EH (cell line): ENCODE data around the gene PLXDC2.
"Not testable (repeated sequence)": the region's sequence is repeated elsewhere in the genome, so short reads cannot be mapped to it uniquely, and the experiment has no call there.

Experiments used
- DNase-seq: peaks from one replicate; pipeline ENCODE4 v3.0.0-alpha.2; 2015; ENCODE audit warnings: low read depth

PLXDC2 gene

DNA sequence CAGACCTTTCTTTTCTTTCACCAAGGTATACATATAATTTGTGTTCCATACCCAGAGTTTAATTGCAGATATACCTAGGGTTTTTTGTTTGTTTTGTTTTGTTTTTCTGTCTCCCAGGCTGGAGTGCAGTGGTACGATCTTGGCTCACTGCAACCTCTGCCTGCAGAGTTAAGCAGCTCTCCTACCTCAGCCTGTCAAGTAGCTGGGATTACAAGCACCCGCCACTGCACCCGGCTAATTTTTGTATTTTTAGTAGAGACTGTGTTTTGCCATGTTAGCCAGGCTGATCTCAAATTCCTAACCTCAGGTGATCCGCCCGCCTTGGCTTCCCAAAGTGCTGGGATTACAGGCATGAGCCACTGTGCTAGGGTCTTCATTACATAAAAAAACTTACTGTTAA is 228.9 kb downstream of the PLXDC2 start:
- DNase-seq: not testable (repeated sequence)

DNA sequence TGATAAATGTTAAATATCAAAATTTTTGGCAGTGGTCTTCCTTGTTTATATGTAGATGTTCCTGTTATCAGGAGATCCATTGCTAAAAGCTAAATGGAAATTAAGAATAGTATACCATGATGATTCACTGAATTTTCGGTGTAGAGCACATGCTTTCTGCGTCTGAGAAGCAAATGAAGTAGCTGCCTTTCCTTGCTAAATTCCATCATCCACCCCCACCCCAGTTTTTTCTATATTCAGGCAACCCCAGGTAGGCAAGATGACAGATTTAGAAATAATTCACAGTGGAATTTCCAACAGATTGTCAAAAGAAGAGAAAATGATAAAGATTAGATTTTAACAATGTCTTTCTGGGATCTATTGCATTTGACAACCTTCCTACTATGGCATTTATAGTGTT is 231.9 kb downstream of the PLXDC2 start:
- no peak for DNase-seq

DNA sequence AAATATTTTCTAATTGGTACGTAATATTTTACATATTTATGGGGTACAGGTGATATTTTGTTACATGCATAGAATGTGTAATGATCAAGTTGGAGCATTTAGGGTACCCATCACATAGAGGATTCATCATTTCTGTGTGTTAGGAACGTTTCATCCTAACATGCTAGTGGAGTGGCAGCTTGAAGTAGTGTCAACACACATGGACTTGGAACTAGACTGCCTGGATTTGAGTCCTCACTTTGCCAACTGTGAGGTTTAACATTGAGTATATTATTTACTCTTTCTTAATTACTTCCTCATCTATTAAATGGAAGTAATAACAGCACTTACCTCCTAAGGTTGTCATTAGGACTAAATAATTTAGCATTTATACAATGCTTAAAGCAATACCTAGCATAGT is 241.9 kb downstream of the PLXDC2 start:
- no peak for DNase-seq

DNA sequence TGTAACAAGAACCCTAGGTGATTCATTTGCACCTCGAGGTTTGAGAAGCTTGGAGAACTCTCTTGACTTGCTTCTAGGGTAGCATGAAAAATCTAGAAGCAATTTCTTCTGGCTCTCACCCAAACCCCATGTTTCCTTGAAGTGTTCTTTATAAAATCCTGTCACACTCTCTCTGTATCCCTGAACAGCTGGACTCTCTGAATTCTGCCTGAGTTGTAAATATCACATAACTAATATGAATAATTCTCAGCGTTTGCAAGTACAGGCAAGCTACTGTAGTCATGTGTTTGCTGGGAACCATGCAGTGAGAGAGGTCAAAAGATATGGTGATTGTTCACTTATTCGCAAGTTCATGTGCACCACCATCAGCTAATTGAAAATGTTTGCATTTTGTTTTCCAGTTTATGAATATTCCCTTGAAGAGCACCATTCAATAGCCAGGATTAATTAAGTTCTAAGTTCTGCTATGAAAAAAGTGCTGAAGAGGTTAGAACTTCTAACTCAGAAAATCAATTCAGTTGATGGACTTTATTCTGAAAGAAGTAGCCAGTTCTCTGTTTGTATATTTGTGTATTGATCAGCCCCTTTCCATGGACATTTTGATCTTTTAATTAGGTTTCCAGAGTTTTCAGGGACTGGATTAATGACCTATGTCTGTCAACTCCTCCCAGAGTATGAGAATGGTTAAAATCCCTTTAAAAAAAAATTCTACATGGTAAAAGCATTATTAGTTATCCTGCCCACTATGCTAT is 243.0 kb downstream of the PLXDC2 start:
- DNase-seq: no peak

DNA sequence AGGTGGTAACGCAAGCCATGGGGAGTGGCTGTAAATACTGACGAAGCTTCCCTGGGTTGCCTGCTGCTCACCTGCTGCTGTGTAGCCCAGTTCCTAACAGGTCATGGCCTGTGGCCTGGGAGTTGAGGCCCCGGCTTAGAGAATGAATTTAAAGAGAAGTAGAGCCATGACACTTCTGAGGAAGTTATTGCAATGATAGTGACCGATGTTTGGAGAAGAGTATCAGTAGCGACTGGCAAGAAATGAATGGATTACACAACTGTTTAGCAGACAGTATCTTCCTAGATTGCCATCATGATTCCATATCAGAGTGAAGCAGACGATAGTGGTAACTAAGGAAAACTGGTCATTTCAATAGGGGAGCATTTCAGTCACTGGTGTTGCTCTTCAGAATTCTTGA is 249.6 kb downstream of the PLXDC2 start:
- no peak for DNase-seq

DNA sequence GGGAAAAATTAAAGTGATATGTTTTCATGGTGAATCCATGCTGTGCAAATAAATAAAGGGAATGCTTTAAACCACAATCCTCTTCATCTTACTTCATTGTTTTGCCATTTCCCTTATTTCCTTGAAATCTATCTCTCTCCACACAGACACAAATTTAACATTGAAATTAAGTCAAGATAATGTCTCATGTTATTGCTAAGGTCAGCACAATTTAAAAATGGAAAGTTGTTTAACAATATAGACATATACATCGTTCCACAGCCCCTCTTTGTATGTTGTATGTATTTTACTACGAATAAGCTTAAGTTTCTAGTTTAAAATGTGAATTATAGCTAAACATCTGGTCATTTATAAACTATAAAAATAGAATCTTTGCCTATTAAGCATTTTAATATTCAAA is 256.9 kb downstream of the PLXDC2 start:
- DNase-seq: no peak

DNA sequence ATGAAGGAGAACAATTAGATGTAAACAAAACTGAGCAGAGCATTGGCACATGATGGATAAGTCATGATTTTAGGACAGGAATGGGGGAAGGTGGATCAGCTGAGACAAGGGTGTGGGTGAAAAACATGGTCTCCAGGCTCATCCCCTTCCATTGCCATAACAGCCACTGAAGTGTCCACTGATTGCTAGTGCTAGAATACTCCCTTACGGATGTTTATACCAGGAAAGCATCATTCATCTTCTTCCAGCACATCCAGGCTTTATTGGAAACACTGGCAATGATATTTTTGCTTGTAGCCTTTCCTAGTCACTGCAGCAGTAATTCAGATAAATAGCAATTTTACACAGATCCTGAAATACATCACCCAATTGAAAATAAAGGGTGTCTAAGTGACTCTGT is 259.5 kb downstream of the PLXDC2 start:
- no peak for DNase-seq

DNA sequence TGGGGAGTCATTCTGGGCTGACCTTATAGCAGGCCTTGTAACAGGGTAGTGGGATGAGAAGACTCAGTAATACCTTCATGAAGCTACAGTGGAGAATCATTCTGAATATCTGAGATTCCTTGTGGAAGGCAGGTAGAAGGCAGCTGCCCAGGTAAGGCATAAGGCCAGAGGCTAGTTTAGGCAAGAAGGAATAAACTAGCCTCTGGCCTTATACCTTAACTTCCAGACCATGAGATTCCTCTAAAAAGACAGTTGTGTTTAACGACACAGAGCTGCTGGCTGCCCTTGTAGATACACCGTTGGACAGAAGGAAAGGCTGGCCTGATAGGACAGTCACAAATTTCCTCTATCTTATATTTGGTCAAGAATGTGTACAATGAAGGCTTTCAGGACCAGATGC is 268.2 kb downstream of the PLXDC2 start:
- no peak for DNase-seq

DNA sequence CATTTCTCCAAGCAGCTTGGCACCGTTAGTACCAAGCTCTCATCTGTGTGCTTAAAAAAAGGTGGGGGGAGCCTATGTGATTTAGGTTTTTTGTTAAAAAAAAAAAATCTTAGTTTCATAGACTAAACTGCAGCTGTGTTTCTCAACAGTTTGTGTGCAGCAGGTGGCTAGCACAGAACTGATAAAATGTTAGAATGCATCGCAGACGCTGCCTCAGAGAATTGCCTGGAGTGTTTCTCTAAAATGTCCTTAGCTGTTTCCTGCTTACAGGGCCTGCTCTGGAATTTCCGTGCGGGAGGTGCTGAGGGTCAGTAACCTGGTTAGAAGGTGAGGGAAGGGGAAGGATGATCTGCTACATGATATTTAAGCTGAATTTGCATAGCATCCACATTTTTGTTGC is 268.9 kb downstream of the PLXDC2 start:
- DNase-seq: no peak

DNA sequence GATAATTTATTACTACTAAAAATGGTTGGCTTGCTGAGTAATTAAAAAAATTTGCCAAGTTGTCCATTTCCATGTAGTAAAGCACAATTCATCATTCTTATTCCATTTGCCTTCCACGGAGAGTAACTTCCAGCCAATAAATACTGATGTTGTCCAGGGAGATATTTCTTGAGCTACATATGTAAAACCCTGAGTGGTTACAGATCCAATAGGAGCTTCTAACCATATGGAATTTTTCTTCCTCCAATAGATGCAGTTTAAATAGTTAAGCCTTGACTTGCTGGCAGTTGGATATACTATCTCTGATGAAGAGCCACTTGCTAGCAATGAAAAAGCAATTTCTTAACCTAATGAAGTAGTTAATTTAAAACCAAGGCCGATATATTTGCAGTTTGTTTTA is 271.1 kb downstream of the PLXDC2 start:
- DNase-seq: no peak

DNA sequence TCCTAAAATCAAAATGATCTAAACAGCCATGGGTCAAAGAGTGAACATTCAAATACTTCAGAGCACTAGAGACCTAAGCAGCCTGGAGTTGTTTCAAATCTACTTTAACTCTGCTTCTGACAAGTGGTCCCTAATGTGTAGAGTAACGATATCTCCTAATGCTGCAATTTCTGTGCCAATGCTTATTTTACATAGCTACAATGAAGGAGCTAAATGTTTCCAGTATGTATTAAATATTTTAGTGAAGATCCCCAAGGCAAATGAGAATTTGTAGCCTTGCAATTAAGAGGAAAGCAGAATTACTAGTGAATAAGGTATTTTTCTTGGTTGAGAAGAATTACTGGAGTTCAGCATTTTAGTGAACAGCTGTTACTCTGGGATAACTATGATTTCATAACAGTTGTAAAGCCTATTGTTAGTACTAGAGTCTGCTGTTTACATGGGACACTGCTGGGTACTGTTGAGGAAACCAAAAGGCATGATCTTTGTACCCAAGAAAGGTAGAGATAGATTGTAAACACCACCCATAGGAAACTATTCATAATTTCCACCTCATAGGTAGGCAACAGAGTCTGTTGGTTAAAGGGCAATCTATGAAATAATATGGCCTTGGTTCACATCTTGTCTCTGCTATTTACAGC is 271.9 kb downstream of the PLXDC2 start:
- DNase-seq: no peak

DNA sequence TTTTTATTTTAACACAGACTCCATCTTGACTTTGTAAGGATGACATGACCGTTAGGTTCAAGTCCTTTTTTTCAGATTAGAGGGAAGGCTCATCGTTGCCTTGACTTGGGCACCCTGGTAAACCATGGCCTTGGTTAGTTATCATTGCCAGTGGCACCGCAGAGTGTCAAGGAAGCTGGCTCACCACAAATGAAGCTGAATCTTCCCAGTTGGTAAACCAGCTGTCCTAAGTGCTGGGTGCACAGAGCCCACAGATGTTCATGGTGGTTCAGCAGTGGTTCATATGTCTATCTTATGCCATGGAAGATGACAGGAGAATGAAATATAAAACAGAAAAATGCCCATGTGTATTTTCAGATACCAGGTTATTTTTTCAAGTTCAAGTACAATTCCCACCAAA is 273.6 kb downstream of the PLXDC2 start:
- DNase-seq: no peak

DNA sequence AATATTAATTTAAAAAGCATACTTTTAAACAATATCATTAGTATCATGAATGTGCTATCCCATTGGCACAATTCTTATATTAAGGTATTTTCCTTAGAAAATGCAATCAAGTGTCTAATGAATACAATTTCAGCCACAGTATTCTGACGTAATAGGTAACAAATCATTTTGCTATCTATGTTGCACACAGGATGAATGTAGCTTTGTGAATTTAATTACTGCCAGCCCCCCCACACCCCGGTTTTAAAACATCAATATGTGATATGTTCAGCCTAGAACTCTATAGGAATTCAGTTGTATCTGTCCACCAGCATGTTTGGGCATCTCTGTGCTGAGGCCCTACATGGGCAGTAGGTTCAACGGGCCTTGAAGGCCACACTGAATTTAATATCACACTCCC is 274.6 kb downstream of the PLXDC2 start:
- no peak for DNase-seq

DNA sequence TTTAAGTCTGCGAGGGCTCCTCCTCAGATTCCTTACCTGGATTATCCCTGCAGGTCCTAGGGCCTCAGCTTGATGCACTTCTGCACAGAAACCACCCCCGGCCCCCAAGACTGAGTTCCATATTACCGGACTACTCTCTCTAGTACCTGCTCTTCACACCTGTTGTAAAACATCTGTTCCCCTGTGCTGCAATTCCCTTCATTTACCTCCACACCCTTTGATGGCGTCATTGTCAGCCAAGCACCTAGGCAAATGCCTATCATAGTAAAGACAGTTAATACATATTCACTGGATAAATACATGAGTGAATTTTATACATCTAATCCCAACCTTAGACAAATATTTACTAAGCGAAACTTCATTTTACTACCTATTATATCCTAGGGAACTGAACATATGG is 275.5 kb downstream of the PLXDC2 start:
- no peak for DNase-seq

DNA sequence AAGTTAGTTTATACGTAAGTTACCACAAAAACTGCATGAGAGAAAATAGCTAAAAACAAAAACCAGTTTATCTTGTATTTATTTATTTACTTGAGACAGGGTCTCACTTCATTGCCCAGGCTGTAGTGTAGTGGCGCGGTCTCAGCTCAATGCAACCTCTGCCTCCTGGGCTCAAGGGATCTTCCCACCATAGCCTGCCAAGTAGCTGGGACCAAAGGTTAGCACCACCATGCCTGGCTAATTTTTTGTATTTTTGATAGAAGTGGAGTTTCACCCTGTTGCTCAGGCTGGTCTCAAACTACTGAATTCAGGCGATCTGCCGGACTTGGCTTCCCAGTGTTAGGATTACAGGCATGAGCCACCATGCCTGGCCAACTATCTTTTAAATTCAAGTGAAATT is 277.4 kb downstream of the PLXDC2 start:
- no peak for DNase-seq

DNA sequence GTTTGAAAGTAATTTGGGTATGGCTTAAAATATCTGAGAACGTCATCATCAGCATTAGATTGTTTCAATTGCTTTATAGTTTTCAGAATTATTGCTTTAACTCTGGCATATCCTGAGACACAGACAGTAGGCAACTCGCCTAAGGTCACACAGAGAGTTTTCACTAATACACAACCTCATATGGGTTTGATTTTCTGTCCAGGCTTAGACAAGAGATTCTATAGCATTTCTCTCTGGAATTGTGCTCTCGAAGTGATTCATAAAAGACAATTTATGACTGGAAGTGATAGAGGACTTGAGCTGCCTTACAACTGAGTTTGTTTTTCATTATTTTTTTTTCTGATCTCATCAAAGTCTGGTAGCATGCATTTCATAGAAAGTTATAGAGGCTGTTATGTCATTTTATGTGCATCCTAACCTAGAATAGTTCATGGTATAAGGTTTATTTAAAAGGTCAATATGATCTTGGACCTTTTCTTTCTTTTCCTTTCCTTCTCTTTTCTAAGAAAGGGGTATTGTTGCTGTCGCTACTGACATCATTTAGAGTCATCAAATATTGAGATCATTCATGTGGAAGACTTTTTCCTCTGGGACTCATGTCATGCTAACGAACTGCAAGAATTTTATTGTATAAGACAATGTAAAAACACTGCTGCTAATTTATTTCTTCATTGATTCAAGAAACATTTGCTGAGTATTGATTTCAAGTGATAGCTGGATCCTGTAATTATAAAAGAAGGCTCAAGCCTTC is 278.2 kb downstream of the PLXDC2 start:
- no peak for DNase-seq

DNA sequence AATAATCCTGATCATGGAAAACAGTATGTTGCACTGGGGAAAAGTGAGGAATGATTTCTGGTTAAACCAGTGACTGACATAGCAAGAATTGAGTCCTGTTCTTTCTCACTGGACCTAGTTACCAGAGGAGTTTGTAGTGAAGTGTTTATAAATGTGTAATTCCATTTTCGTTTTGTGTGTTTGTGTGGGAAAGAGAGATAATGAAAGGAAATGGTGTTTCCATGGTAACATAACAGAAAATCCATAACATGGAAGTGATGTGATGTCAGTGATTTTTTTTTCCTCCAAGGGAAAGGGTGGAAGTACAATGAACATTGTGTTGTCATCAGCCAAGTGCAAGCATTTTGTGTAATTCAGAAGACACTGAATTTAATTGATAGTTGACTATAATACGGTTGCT is 283.9 kb downstream of the PLXDC2 start:
- DNase-seq: no peak

DNA sequence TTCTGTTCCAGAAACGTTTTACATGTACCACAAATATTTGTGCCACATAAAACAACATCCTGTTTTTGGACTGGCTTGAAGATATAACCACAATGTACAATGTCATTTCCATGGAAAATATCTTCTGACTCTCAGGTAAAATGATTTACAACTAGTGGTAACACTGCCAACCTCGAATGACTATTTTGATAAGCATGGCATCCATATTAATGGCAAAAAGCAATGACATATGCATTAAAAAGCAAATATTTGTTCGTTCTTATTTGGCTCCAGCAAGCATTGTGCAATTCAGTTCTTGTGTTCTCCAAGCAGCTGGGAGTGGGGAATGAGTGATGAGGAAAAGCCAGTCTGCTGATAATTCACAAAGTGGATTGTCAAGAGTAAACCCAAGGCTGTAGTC is 289.0 kb downstream of the PLXDC2 start:
- DNase-seq: no peak

DNA sequence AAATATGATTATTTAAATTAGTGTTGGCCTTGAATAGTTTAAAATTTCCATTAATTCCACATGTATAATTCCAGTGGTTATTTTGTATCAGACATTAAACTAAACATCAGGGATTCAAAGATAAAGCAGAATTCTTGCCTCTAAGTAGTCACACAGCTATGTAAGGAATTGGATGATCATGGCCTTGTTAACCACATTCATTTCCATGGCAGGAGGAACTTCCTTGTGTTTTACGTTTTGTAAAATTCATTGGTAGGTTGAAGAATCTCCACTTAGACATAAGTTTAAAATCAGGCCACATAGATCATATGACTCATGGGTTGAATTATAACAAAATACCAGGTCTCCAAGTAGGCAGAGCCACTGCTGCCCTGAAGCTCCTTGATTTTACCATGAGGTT is 289.7 kb downstream of the PLXDC2 start:
- DNase-seq: no peak

DNA sequence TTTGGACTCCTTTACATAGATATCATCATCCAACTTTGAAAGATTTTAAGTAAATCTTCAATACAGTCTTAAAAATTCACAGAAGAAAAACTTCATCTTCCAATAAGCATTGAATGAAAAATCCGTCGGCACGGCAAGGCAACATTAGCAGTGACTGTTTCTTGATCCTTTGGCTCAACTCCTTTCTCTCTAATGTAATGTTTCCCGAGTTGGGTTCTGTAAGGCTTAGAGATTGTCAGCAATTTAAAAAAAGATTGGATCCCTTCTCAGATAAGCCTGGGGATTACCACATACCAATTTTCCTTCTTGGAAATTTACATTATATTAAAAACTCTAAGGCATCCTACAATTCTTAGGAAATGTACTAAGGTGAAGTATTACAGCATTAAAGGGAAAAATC is 291.8 kb downstream of the PLXDC2 start:
- no peak for DNase-seq

DNA sequence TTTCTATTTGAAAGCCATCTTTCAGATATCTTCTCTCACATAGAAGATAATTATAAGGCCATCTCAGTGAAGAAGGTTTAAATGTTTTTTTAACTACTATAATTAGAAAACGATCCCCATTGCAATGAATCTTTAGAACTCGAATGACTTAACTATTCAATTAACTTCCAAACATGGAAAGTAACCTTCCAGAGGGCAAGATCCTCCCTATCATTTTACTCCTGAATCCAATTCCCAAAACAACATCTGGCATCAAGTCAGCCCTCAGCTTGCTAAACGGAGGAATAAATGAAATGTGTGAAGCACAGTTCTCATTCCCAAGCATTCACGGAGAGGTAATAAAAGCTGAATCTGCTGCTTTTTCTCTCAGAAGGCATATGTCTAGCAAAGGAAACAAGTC is 293.4 kb downstream of the PLXDC2 start:
- DNase-seq: no peak

DNA sequence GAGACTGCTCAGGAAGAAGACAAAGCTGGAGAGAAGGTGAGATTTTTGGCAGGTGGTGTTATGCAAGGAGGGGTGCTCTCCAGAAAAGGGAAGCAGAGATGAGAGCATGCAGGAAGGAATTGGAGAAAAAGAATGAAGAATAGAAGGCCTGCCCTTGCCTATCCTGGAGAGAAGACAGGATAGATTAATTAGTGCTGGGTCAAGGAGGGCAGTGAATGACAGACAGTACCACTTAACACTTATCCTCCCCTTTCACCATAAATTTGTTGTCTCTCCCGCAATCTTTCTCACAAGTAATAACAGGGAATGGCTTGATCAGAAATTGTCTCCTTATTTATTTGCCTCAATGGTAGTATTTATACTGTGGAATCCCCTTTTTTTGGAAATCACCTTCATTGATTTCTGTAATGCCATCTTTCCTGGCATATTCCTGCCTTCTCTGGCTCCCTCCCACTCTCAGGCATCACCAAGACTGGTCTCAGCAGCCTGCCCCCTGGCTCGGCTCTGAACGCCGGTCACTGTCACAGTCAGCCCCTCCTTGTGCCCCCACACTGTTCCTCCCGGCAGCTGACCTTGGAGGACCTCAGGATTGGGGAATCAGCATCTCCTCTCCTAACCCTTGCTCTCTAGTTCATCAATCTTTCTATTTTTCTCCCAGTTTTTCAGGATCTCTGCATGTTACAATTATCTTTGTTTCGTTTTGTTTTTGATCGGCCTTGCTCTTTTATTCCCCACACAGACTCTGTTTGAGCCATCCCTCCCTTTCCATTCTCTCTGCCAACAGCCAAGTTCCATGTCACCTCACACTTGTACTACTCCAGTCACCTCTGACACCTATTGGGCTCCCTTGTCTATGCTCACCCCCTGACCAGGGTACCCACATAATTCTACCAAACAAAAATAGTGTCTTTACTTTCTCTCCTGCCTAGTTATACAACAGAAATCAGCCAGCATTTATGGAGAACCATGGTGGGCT is 294.2 kb downstream of the PLXDC2 start:
- DNase-seq: no peak
